NK-92 (cell line): ENCODE results near the gene PDRG1.

Experiments
- DNase-seq: peaks from one replicate; lab custom pipeline; 2025; ENCODE audit not compliant: unreplicated experiment; lab: John Stamatoyannopoulos, UW

Gene PDRG1

GRCh38 chr20:31951530-31952453 is at the start of gene PDRG1:
PDRG1 (minus strand) TSS chr20:31952046; CDS start chr20:31951961, 85 bp downstream.
- DNase-seq, result peak; percentile 63

GRCh38 chr20:31998246-31998645 is 46.4 kb upstream of the PDRG1 start:
- DNase-seq, result no peak

GRCh38 chr20:31996996-31997395 is 45.1 kb upstream of the PDRG1 start:
- DNase-seq, result no peak

DNA sequence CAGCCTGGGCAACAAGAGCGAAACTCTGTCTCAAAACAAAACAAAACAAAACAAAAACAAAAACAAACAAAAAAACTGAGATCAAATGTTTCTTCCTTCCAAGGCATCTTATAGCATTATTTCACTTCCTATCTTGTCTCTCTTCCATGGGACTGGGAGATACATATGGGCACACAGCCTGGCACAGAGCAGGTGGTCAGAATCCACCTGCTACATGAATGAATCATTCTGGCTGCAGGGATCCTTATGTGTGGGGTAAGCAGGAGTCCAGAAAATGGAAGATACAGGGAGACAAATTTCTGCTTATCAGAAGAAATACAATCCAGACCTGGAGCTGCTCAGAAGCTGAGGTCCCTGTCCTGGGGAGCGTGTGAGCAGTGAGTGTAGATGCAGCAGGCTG is 40.2 kb upstream of the PDRG1 start:
- DNase-seq, result no peak

DNA sequence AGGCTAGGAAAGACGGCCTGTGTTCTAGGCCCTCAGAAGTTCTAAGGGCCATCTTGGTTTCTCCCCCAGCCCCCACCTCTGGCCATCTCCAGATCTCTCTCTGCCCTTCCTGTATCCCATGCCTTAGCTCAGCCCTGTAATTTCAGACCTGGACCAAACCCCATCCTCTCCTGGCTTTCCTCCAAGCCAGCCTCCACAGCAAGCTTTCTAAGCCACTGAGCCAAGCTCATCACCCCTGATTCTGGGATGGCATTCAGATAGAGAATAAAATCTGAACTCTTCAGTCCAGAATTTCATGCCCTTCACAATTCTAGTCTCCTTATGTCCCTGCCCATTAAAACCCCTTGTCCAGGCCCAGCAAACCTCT is 39.5 kb upstream of the PDRG1 start:
- DNase-seq, result no peak

- DNase-seq, result no peak
These were observed 38.9 kb upstream of the PDRG1 start for GRCh38 chr20:31990641-31991338.

- no peak for DNase-seq
These were observed 37.3 kb upstream of the PDRG1 start for GRCh38 chr20:31989030-31989645.

DNA sequence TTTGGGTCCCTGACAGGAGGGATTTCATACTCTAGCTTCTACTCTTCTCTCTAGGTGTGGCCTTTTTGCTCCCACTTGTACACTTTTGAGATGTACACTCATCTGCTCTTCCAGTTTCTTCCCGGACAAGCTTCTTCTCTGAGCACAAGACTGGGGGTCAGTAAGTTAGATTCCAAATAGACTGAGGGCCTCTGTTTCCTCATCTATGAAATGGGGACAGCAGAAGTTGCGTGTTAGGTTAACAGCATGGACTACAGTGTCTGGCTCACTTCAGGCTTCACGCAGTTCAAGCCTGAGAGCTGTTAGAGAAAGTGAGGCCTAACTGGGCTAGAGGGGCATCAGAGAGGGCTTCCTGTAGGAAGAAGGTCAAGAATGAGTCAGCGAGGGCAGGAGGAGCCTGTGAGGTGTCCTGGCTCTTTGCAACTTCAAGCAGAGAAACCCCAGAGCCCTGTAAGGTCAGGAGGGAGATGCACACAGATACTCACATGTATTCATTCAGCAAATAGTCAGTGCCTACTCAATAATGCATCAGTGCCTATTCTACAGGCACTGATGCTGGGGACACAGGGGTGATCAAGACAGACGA is 36.7 kb upstream of the PDRG1 start:
- DNase-seq, result no peak

GRCh38 chr20:31987744-31988143 is 35.9 kb upstream of the PDRG1 start:
- DNase-seq, result no peak

- no peak for DNase-seq
These were observed 33.2 kb upstream of the PDRG1 start for GRCh38 chr20:31984981-31985471.

DNA sequence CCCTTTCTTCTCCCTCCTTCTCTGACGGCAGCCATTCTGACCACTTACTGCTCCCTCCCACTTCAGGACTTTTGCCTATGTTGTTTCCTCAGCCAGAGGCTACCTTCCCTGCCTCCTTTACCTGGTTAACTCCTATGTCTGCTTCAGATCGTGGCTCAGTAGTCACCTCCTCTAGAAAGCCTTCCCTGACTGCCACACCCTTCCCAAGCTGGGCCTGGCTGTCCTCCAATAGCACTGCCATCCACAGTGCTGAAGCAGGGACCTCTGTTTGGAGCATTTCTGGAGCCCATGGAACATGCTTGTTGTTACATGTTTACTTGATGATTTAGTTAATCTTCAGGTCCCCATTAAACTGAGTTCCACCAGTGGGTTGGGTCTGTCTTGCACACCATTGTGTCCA is 29.9 kb upstream of the PDRG1 start:
- no peak for DNase-seq

DNA sequence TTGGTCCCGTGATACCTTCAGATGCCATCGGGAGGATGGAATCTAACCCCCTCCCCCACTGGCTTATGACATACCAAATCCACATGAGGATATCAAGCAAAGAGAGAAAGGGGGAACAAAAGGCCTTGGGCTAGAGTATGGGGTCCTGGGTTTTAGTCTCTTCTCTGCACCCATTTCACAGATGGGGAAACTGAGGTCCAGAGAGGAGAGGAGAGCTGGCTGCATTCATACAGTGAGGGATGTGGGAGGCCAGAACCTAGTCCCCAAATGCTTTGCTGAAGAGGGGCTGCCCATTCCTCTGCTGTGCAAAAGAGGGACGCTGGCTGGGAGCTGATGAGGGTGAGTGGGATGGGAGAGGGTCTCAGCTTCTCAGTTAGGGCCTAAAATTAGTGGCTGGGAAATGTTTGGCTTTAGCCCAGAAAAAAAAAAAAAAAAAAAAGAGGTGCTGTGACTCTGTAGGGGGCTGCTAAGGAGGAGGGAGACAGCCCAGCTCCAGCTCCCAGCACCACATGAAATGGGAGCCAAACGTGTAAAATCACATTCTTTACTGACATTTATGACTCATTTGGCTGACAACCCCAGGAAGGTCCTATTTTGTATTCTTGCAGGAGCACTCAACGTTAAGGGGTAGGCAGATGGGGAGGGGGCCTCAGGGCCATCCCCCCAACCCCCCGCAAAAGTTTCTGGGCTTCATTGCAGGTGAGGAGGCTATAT is 28.0 kb upstream of the PDRG1 start:
- DNase-seq, result no peak

DNA sequence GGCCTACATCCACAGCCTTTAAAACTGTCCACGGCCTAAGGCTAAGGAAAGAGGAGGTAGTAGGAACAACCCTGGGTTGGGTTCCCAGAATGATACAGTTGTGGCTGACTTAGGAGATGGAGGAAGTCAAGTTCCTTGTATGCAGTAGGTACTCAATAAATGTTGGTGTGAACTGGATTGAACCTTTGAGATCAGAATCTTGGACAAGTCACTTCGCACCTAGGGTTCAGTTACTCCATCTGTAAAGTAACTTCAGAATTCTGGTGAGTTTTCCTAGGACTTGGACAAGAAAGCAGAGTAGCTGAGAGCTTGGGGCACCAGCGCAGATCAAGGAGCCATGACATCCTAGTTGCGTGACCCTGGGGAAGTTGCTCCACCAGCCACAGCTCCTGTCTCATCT is 25.2 kb upstream of the PDRG1 start:
- DNase-seq, result no peak

- DNase-seq, result no peak
These were observed 24.0 kb upstream of the PDRG1 start for GRCh38 chr20:31975874-31976273.

DNA sequence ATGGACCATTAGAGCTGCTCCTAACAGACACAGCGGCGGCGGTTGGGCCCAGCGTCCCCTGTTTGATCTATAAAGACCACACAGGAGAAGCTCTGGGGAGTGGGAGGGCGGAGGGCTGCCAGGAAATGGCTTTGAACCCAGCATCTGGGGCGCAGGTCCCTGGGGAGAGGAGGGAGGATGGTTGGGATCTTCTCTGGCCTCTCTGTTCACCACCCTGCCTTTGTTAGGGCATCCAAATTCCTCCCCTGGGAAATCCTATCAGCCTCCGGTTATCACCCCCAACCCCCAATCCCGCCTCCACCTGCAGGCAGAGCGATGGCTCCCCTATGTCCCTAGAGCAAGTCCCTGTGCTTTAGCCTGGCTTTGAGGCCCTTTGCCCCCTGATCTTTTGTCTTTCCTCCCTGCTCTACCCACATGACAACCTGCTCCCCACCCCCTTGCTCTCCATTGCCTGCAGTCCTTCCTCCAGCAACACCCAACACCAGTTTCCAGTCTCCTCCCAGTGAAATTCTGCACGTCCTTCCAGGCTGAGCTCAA is 23.2 kb upstream of the PDRG1 start:
- DNase-seq, result no peak

- no peak for DNase-seq
These were observed 22.4 kb upstream of the PDRG1 start for GRCh38 chr20:31974296-31974695.

- no peak for DNase-seq
These were observed 20.7 kb upstream of the PDRG1 start for GRCh38 chr20:31972471-31973021.

- DNase-seq, result no peak
These were observed 18.1 kb upstream of the PDRG1 start for GRCh38 chr20:31969991-31970390.

DNA sequence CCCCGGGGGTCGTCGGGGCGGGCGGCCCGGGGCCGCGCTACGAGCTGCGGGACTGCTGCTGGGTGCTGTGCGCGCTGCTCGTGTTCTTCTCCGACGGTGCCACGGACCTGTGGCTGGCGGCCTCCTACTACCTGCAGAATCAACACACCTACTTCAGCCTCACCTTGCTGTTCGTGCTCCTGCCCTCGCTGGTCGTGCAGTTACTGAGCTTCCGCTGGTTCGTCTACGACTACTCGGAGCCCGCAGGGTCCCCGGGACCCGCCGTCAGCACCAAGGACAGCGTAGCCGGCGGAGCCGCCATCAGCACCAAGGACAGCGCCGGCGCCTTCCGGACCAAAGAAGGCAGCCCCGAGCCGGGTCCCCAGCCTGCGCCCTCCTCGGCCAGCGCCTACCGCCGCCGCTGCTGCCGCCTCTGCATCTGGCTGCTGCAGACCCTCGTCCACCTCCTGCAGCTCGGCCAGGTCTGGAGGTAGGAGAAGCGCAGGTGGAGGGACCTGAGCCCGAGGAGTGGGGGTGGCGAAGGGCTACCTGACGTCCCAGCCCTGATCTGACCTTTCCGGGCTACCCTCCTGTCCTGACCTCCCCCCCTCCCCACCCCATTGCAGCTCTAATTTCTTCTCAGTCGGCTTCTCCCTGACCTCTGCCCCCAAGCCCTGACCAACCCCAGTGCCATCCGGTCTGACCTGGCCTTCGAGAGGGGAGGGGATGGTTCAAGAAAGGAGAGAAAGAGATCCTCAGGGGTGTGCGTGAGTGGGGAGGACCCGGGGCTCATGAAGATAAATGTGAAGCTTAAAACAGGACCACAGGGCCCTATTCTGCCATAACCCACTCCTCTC is 16.7 kb upstream of the PDRG1 start:
- no peak for DNase-seq
